Activated effector memory CD4-positive, alpha-beta T cell treated with Interleukin-2 at 50 U/mL for 16 hours (primary cell): Measurements from ENCODE around the gene ARL3.
"Not testable (repeated sequence)": the region's sequence is repeated elsewhere in the genome, so short reads cannot be mapped to it uniquely, and the experiment has no call there.

Experiments used
- DNase-seq: peaks from one replicate; pipeline ENCODE4 v3.0.0-alpha.2; 2020

The ARL3 gene

DNA sequence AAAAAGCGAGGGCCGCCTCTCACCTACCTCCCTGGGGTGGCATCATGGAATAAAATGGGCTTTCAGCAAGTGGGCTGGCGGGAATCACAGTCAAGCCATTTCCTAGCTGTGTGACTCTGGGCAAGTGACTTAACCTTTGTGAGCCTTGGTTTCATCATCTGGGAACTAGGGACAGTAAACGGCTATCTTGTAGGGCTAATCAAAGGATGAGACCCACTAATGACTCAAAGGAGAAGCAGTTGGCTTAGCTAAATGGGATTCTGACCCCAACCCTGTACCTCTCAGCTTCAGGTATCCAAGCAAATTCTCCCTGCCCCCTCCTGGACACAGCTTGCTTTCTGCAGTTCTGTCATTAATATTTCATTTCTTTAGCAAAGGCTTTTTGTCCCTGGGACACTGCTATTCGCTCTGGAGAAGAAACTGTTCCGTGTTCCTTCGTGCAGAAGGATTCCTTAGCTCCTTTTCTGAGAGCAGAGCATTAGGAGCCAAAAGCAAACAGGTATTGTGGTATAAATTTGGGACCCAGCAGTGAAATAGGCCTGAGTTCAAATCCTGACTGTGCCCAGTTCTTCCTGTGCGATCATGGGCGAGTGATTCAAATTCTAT is 44.0 kb downstream of the ARL3 start:
- DNase-seq = no peak

DNA sequence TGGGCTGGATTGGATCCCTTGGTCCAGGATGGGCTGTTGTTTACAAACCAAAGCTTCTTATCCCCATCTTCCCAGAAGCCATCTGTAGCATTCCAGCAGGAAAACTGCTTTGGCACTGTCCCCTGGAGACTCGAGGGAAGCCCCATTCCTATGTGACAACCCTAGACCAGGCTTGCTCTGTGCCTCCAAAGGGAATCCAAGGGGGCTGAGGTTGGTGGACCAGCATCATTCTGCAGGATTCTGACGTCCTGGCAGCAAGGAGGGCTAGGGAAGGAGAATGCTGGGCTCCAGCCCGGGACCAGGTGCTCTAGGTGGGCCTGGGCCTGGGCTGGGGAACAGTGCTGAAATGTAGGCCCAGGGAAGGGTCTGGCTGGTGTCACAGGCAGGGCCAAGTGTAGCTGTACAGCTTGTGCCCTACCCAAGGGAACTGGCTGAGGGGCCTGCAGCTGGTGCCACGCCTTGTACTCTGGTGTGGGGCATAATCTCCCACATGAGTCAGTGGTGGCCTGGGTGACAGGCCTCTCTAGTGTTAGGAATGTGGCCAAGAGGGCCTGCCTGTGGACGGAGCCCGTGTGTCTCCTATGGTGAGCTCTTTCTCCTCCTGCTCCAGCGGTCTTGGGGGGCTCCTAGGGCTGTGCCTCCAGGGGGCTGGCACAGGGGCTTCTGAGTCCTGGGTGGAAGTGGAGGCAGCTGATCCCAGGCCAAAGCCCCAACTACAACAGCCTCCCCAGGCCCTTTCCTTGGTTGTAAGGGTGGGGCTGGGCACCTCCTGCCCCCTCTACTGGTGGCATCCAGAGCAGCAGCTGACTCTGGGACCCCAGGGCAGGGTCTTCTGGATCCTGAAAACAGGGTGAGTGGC is 44.8 kb downstream of the ARL3 start:
- no peak for DNase-seq

DNA sequence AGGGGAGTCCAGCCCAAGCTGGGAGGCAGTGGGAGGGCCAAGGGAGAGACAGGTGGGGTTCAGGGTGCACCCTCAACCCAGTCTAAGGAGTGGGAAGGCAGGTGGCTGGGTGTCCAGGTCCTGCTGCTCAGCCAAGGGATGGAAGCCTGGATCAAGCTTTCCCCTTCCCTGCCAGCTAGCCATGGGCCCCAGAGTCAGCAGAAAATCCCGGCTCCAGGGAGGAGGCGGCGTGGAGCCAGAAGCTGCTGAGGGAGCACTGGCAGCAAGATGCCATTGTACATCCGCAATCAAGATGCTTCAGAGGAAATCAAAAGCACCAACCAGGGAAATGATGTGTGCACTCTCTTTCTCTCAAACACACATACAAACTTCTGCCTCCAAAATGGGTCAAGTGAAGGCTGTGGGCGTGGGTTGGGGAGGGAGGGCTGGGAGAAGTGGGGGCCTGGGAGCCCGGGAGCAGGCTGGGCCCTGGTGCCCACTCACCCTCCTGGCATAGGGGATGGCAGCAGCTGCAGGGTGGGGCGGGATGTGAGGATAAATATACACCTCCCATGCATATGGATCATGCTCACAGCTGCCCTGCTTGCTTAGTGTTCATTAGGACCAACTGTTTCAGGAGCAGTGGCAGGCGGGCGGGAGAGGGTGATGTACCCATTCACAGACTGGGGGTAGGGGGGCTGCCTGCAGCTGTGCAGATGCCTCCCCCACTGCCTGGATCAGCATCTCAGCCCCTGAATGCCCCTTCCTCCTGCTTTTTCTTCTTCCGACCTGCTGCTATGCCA is 45.7 kb downstream of the ARL3 start:
- no peak for DNase-seq

DNA sequence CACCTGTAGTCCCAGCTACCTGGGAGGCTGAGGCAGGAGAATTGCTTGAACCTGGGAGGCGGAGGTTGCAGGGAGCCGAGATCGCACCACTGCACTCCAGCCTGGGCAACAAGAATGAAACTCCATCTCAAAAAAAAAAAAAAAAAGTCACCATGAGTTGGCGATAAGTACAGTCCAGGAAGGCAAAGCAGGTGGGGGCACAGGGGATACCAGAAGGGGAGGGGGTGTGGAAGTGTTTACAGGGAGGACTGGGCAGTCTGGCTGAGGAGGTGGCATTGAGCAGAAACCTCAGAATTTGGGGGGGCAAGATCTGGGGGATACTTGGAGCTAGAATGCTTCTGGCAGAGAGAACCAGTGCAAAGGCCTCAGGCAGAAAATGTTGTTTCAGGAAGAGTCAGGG is 46.8 kb downstream of the ARL3 start:
- not testable (repeated sequence) for DNase-seq

DNA sequence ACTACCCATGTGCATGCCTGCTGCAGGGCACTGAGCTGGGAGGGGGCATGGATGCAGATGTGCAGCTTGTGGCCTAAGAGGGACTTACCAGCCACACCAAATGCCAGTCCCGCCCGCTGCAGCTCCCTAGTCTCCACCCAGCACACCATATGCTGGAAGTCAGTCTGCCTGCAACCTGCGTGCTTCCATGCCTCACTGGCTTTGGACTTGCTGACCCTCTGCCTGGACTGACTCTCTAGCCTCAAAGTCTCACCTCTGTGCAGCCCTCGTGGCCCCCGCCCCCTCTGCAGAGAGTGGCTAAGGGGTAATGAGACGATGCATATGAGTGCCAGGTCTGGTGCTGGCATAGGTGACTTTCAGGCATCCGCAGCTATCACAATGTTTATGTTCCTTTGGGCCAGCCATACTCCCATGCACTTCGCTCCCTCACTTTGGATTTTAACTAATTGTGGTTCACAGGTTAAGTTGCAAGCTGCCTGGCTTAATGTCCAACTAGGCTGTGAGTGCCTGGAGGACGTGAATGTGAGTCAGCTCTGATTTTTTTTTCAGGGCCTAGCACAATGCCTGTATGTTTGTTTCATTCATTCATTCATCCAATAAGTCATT is 48.2 kb downstream of the ARL3 start:
- no peak for DNase-seq

DNA sequence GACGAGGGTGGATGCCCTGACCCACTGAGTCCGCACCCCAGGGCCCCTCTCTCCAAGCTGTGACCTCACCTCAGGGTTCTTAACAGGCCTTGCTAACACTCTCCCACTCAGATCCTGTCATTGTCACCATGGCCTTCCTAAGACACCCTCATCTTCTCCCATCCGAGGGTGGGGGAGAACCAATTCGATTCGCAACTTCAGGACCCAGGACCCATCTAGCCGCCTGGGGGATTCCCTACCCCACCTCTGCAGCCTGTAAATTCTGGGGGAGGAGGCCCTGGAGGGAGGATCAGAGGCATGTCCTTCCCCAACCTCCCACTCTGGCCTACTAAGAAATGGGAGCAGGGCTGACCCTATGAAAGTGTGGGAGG is 52.6 kb downstream of the ARL3 start:
- no peak for DNase-seq

DNA sequence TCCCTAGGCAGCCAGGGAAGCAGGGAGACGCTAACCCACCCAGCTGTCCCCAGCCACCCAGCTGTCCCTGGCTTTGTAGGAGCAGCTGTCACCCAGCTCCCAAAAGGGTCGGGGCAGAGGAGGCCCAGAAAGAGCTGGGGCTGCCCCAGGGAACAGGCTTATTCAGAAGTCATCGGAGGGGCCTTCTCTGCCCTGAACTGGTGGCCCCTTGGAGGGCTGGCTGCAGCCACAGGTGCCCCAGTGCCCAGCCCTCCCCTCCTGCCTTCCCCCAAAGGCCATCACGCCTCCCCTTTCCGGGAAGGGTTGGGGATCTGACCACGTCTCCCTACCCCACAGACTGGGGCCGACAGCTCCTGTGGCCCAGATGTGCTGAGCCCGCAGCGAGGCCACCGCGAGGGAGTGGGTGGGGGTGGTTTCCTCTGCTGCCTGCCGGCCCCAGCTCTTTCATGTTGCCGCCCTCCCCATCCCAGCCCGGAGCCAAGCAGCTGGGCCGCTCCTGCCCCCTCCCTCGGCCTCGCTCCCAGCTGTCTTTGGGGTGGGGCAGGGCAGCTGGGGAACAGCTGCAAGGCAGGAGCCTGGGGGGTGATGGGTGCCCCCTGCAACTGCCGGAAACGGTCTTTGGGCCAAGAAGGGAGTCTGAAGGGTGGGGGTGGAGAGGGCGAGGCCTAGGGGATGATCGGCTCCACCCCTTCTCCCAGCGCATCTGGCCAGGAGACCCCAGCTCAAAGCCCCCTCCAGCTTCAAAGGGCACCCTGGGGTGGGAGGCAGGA is 53.1 kb downstream of the ARL3 start:
- DNase-seq = peak; percentile 54

DNA sequence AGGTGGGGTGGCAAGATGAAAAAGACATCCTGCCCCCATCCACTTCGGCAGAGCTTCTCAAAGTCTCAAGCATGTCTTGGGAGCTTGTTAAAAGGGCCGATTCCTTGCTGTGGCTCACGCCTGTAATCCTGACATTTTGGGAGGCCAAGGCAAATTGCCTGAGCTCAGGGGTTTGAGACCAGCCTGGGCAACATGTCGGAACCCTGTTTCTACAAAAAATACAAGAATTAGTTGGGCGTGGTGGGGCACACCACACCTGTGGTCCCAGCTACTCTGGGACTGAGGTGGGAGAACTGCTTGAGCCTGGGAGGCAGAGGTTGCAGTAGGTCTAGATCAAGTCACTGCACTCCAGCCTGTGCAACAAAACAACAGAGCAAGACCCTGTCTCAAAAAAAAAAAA is 55.4 kb downstream of the ARL3 start:
- no peak for DNase-seq

DNA sequence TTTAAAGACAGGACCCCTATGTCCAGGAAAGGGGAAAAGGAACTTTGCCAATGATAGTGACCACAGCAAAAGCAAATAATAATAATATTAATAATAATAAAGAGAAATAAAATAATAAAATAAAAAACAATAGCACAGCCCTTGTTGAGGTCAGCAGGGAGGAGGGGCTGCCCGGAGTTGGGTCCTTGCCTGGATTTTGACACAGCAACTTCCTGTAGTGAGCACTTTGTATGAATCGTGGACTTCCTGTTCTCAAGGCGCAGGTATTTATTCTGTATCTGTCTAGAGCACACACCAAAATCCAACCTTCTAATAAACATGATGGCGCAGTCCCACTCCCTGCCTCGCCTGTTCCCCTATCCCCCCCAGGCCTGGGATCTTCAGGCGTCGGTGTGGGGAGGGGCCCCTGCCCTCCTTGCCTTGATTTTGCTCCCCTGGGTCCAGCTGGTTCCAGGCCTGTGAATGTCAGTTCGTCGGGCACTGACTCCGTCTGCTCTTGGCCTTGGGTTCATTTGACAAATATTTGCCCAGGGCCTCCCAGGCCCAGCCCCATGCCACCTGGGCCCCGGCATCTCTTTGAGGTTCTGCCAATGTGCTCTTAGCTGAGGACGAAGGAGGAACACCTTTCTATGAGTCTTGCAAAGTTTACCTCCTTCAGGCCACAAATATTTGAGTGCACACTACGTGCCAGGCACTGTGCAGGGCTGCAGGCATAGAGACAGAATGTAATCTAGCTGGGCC is 56.0 kb downstream of the ARL3 start:
- no peak for DNase-seq

DNA sequence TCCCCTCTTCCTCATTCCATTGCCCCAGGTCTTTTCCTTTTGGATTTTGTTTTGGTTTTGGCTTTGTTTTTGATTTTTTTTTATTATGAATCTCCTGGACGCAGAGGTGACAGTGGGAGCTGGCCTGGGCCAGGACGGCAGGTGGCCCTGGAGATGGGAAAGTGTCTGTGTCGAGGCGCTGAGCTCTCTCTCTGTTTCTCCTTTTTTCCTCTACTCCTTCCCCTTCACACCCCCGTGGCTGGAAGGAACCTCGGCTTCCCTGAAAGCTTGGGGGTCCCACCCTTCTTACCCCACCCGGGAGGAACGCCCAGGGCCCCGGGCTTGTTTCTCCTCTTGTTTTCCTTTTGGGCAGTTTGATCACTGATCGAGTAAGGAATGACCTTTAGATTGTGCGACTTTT is 56.7 kb downstream of the ARL3 start:
- no peak for DNase-seq

DNA sequence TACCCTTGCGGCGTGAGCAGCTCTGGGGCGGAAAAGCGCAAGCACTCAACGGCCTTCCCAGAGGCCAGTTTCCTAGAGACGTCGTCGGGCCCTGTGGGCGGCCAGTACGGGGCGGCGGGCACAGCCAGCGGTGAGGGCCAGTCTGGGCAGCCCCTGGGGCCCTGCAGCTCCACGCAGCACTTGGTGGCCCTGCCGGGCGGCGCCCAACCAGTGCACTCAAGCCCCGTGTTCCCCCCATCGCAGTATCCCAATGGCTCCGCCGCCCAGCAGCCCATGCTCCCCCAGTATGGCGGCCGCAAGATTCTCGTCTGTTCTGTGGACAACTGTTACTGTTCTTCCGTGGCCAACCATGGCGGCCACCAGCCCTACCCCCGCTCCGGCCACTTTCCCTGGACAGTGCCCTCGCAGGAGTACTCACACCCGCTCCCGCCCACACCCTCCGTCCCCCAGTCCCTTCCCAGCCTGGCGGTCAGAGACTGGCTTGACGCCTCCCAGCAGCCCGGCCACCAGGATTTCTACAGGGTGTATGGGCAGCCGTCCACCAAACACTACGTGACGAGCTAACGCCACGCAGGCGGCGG is 57.3 kb downstream of the ARL3 start:
- no peak for DNase-seq

DNA sequence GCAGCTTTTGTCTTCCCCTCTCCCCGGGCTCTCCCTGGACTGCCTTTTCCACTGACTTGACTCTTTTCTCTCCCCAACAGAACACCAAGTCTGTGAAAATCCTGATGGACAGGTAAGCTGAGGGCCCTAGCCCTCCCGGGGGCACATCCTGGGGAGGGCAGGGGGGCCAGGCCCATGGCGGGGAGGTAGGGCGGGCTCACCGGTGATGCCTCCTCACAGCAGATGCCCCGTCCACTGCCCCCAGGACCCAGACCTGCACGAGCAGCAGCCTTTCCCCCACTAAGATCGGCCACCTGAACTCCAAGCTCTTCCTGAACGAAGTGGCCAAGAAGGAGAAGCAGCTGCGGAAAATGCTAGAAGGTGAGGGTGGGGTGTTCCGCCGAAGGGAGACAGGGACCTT is 58.2 kb downstream of the ARL3 start:
- no peak for DNase-seq

DNA sequence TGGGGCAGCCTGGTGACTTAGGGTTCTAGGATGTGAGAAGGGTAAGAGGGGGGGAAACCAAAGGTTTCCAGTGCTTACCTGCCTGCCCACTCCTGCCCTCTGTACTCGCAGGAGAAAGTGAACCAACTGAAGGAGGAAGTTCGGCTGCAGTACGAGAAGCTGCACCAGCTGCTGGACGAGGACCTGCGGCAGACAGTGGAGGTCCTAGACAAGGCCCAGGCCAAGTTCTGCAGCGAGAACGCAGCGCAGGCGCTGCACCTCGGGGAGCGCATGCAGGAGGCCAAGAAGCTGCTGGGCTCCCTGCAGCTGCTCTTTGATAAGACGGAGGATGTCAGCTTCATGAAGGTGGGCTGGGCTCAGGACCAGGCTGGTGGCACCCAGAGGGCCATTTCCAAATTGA is 59.2 kb downstream of the ARL3 start:
- DNase-seq = no peak

DNA sequence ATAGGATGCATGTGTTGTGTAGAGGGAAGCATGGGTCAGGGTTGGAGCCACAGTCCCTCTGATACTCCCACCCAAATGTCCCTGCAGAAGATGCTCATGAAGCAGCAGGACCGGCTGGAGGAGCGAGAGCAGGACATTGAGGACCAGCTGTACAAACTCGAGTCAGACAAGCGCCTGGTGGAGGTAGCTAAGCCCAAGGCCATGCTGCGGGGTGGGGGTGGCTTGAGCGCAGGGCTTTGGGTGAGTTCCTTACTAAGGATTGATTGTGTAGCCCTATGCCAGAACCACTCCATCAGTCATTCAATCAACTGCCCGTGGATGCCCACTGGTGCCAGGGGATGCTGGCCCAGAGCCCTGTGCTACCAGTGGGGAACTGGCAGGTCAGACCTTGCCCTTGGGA is 59.6 kb downstream of the ARL3 start:
- DNase-seq = no peak

DNA sequence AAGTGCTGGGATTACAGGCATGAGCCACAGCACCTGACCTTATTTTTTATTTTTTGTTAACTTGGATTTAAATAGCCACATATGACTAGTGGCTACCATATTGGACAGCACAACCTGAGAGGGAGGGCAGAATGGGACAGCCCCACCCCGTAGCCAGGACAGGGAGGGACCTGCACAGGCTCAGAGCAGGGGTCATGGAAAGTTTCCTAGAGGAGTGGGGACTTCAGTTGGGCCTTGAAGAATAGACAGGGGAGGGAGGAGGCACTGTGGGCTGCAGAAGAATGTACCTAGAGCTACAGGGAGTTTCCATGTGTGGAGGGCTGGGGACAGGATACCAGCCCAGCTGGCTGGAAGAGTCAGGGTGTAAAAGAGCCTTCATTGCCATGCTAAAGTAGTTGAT is 61.1 kb downstream of the ARL3 start:
- DNase-seq = no peak

DNA sequence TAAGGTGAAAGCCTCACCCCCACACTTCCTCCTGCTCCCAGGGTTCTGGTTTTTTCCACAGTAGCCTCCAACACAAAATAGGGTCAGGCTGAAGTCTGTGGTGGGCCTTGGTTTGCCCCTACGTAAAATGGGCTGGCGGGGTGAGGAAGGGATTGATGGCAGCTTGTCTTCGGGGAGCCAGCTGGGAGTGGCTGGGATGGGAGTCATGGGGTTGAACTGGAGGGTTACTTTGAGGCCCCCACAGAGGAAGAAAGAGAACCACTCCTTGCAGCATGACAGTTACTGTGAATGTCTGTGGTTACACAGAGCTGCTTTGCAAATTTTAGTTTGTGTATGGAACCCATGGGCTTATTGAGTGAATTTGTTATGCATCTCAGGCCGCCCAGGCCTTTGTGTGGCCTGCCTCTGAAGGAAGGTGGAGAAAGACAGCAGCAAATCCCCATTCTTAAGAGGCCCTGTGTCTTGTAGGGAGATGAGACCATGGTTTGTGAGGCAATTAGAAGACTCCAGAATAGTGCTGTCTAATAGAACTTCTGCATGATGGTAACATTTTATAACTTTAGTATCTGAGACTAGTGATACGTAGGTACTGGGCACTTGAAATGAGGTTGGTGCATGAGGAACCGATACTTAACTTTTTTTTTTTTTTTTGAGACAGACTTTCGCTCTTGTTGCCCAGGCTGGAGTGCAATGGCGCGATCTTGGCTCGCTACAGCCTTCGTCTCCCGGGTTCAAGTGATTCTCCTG is 61.9 kb downstream of the ARL3 start:
- DNase-seq = no peak

DNA sequence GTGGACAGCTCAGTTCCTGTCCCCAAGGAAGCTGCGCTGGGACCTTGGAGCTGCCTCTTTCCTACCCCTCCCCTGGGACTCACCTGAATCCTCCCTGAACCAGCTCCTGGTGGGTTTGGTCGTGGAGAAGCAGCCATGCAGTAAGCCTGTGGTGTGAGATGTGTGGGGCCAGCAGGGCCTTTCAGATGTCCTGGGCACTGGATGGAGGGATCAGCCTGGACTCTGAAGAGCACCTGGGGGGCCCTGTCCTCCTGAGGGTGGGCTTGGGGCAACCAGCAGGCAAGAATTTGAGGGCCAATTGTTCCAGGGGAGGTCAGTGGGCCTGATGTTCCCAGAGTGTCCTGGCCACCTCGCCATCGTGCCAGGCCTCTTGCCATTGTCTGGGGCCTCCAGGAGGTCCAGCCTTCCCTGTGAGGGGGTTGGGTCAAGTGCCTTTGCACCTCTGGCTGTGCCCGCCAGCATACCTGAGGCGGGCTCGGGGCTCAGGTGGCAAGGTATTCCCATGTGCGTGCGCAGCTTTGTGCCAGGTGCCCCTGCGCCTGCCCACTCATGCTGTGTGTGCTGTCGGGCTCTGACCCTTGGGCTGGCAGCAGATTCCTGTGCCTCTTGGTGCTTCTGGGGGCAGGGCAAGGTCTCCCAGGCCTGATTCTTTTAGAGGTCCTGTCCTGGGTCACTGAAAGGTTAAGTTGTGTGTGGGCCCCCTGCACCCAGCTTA is 62.6 kb downstream of the ARL3 start:
- no peak for DNase-seq

DNA sequence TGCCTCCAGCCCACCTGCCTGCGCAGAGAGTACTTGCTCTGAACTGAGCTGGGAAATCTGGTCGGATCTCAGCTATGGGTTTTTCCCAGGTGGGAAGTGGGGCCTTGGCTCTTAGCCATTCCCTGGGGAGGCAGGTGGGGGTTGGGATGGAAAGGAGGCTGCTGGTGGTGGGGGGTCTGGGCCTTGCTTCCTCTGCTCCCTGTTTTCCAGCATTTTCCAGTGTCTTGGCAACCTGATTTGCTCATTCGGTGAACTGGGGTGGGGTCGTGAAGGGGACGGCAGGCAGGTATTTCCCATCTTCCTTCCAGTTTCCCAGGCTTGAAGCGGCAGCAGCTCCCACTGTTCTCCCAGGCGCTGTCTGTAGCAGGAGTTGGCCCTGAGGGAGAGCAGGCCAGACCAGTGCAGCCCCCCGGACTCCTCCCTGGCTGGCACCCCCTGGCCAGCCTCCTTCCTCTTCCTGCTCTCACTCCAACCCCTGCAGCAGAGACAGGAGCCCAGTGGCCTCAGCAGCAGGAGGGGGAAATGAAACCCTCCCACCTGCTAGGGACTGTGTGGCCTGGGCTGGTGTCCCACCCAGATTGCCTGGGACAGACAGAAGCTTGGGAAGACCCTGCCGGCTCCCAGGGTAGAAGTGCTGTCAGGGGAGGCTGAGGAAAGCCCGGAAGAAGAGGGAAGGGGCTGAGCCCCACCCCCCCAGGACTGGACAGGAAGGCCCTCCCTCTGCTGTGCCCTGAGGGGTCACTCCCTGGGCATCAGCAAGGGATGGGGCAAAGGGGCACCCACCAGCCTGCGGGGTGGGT is 63.3 kb downstream of the ARL3 start:
- DNase-seq = no peak
